HepG2 (cell line): ENCODE results near the gene KCNJ5. TPM values are rescaled to one million over a fixed set of nuclear protein-coding genes. Genes with fewer than 3 reads are reported as not detected.

ENCODE experiments used
- ATAC-seq: fragments of 200-7000 bp; cut with Tn5 transposase; 3 replicates; pipeline ENCODE4 v1.9.1; 2020; ENCODE audit warnings: mild to moderate bottlenecking, moderate library complexity
- BruUV-seq: library from RNA; stranded (reverse); fragments of 400-500 nt; replicated peaks from 2 replicates; lab custom pipeline; 2021; lab: Mats Ljungman, UMichigan
- CTCF ChIA-PET: fragments of 300-600 bp; formaldehyde crosslinking; extraction: SDS; loops from one replicate; lab custom pipeline; 2021; ENCODE audit warnings: low total read pairs, inconsistent platforms, low intra/inter-chr PET ratio; lab: Yijun Ruan, JAX
- POLR2A ChIA-PET: fragments of 350-600 bp; sonication (Branson Sonifier 250); formaldehyde crosslinking; loops from one replicate; lab custom pipeline; 2020; ENCODE audit warnings: antibody characterized with exemption, inconsistent platforms; lab: Yijun Ruan, JAX
- DNase-seq: peaks from one replicate; pipeline ENCODE4 v3.0.0-alpha.2; 2015; ENCODE audit warnings: low spot score
- FAIRE-seq: peaks from 3 replicates; lab custom pipeline; 2011; peaks lifted over from hg19 to GRCh38; lab: Jason Lieb, UNC
- H2AFZ ChIP-seq: one replicate; pipeline ENCODE4 v1.6.1; 2011; ENCODE audit warnings: low read length, inconsistent platforms
- H3K27ac ChIP-seq: fragments of 300-600 bp; 3 replicates; pipeline ENCODE4 v1.8.0; 2011; ENCODE audit warnings: mixed run types, mild to moderate bottlenecking, mixed read lengths, low read length, inconsistent platforms; ENCODE audit not compliant: insufficient read depth; ENCODE audit errors: extremely low read length
- H3K27me3 ChIP-seq, 2 experiments: fragments of 200-600 bp in 1 of 2; 2 replicates in 1 of 2; 3 replicates in 1 of 2; pipeline versions ENCODE4 v1.6.0 to v1.8.0; 2011; ENCODE audit warnings: low read length in 2 of 2, mild to moderate bottlenecking in 2 of 2, moderate library complexity in 2 of 2, inconsistent platforms in 1 of 2; ENCODE audit not compliant: insufficient read depth in 2 of 2, control insufficient read depth in 1 of 2
- H3K36me3 ChIP-seq, 2 experiments: fragments of 200-600 bp in 1 of 2; replicated peaks in 1 of 2; 2 replicates in 1 of 2; 3 replicates in 1 of 2; pipeline versions ENCODE4 v1.5.1 to v1.8.0; 2011; ENCODE audit warnings: low read length in 2 of 2, inconsistent platforms in 1 of 2; ENCODE audit not compliant: insufficient read depth in 2 of 2, control insufficient read depth in 1 of 2
- H3K4me1 ChIP-seq: 2 replicates; pipeline ENCODE4 v1.5.1; 2012; ENCODE audit warnings: low read length, inconsistent platforms; ENCODE audit not compliant: insufficient read depth
- H3K4me2 ChIP-seq: 2 replicates; pipeline ENCODE4 v1.6.0; 2011; ENCODE audit warnings: low read depth, low read length, inconsistent platforms
- H3K4me3 ChIP-seq, 3 experiments: fragments of 200-600 bp in 1 of 3; sonication (generic), shearing (Covaris generic) in 1 of 3; replicated peaks in 1 of 3; 2 replicates each; pipeline ENCODE4 v1.5.1; 2011 to 2016; ENCODE audit warnings: low read length in 3 of 3, inconsistent platforms in 2 of 3, low read depth in 2 of 3, mild to moderate bottlenecking in 2 of 3, control low read depth in 1 of 3, mixed read lengths in 1 of 3; ENCODE audit not compliant: insufficient read depth in 1 of 3
- H3K79me2 ChIP-seq: one replicate; pipeline ENCODE4 v1.6.1; 2011; ENCODE audit warnings: low read length, inconsistent platforms; ENCODE audit not compliant: insufficient read depth
- H3K9ac ChIP-seq: 2 replicates; pipeline ENCODE4 v1.6.0; 2011; ENCODE audit warnings: mild to moderate bottlenecking, low read depth, low read length, inconsistent platforms; ENCODE audit not compliant: insufficient read depth
- H3K9me3 ChIP-seq: 2 replicates; pipeline ENCODE4 v1.5.1; 2012; ENCODE audit warnings: mild to moderate bottlenecking, low read length
- H4K20me1 ChIP-seq: 2 replicates; pipeline ENCODE4 v1.6.0; 2011; ENCODE audit warnings: inconsistent platforms, mild to moderate bottlenecking, low read length, moderate library complexity; ENCODE audit not compliant: insufficient read depth
- CSRNP1 ChIP-seq: sonication (generic); formaldehyde crosslinking; IDR thresholded peaks from 2 replicates; pipeline ENCODE4 v1.8.1; 2023; ENCODE audit warnings: mild to moderate bottlenecking, missing genetic modification reagents
- CTCF ChIP-seq: sonication (generic); formaldehyde crosslinking; IDR thresholded peaks from 2 replicates; pipeline ENCODE4 v1.5.0; 2020; ENCODE audit warnings: mild to moderate bottlenecking, missing genetic modification reagents, moderate library complexity
- FOXO1 ChIP-seq: sonication (generic); formaldehyde crosslinking; IDR thresholded peaks from 2 replicates; pipeline ENCODE4 v1.4.0; 2020; ENCODE audit warnings: missing genetic modification reagents
- GABPA ChIP-seq, 2 experiments: IDR thresholded peaks; 2 replicates each; pipeline ENCODE4 v1.6.1; 2011 to 2016; ENCODE audit warnings: low read depth in 2 of 2, low read length in 1 of 2, missing biosample characterization in 1 of 2, missing genetic modification characterization in 1 of 2
- KLF9 ChIP-seq: IDR thresholded peaks from 2 replicates; pipeline ENCODE4 v1.6.1; 2016; ENCODE audit warnings: low read depth
- MXD3 ChIP-seq: IDR thresholded peaks from 2 replicates; pipeline ENCODE4 v1.6.1; 2016; ENCODE audit warnings: mild to moderate bottlenecking, missing biosample characterization, missing genetic modification reagents
- NR2F1 ChIP-seq, 2 experiments: fragments of 450-650 bp in 1 of 2; formaldehyde crosslinking in 1 of 2; IDR thresholded peaks; 2 replicates each; pipeline versions ENCODE4 v1.5.0 to v1.6.1; 2016 to 2020; ENCODE audit warnings: mild to moderate bottlenecking in 1 of 2, missing compliant biosample characterization in 1 of 2, missing genetic modification reagents in 1 of 2, moderate library complexity in 1 of 2
- PLSCR1 ChIP-seq: sonication (generic); formaldehyde crosslinking; IDR thresholded peaks from 2 replicates; pipeline ENCODE4 v1.5.0; 2020; ENCODE audit warnings: missing genetic modification reagents, mild to moderate bottlenecking, borderline replicate concordance
- SMARCC2 ChIP-seq: fragments of 450-650 bp; IDR thresholded peaks from 2 replicates; pipeline ENCODE4 v1.6.1; 2017; ENCODE audit warnings: antibody characterized with exemption, mild to moderate bottlenecking
- SSRP1 ChIP-seq: IDR thresholded peaks from 2 replicates; pipeline ENCODE4 v1.6.1; 2016; ENCODE audit warnings: control low read depth
- TAF1 ChIP-seq: sonication (generic); formaldehyde crosslinking; IDR thresholded peaks from 2 replicates; pipeline ENCODE4 v1.4.0; 2020; ENCODE audit warnings: missing genetic modification reagents
- ZFP62 ChIP-seq: sonication (generic); formaldehyde crosslinking; IDR thresholded peaks from 2 replicates; pipeline ENCODE4 v1.4.0; 2020; ENCODE audit warnings: missing genetic modification reagents
- ZNF234 ChIP-seq: sonication (generic); formaldehyde crosslinking; conservative IDR thresholded peaks from 2 replicates; pipeline ENCODE4 v1.5.1; 2020; ENCODE audit warnings: mild to moderate bottlenecking, missing genetic modification reagents
- ZNF562 ChIP-seq: sonication (generic); formaldehyde crosslinking; IDR thresholded peaks from 2 replicates; pipeline ENCODE4 v1.8.0; 2022; ENCODE audit warnings: missing genetic modification reagents, borderline replicate concordance
- ZNF580 ChIP-seq: IDR thresholded peaks from 2 replicates; pipeline ENCODE4 v1.6.1; 2016; ENCODE audit warnings: low read depth, borderline replicate concordance
- ZNF660 ChIP-seq: sonication (generic); formaldehyde crosslinking; IDR thresholded peaks from 2 replicates; pipeline ENCODE4 v1.5.1; 2020; ENCODE audit warnings: mild to moderate bottlenecking, low read depth, missing genetic modification reagents, borderline replicate concordance
- ZNF724P ChIP-seq: sonication (generic); formaldehyde crosslinking; IDR thresholded peaks from 2 replicates; pipeline ENCODE4 v1.8.0; 2022; ENCODE audit warnings: missing genetic modification reagents, borderline replicate concordance
- ZNF768 ChIP-seq: sonication (generic); formaldehyde crosslinking; IDR thresholded peaks from 2 replicates; pipeline ENCODE4 v1.4.0; 2020; ENCODE audit warnings: missing genetic modification reagents
- WGBS: methylation state at CpG from one replicate; pipeline ENCODE4 v1.1.6; 2017; ENCODE audit warnings: low lambda C conversion rate; 5-methylcytosine and 5-hydroxymethylcytosine counted together
- in situ Hi-C: cut with HindIII; loops from 2 replicates; pipeline ENCODE4 v1.10.0; 2017; ENCODE audit warnings: low pct_unique_long_range_greater_than_20kb; ENCODE audit not compliant: extremely low pct_ligation_motif_present
- intact Hi-C: fragments of 100-400 bp; cut with micrococcal nuclease; formaldehyde crosslinking; loops from one replicate; pipeline ENCODE4 v1.10.0; 2022; ENCODE audit not compliant: unreplicated experiment
- polyA plus RNA-seq, 8 experiments: library from polyadenylated mRNA; depleted of rRNA in 3 of 8; stranded (reverse) in 7 of 8; unstranded in 1 of 8; fragments of >200 nt; fragmentation: Illumina TruSeq in 4 of 8; extraction: Trizol in 4 of 8; gene quantifications; 2 replicates each; pipeline versions ENCODE4 v1.2.1 to v1.2.3, GENCODE V29; 2011 to 2016; ENCODE audit warnings: low read depth in 4 of 8, missing spikeins in 1 of 8, mixed read lengths in 1 of 8; ENCODE audit not compliant: insufficient read depth in 1 of 8
- total RNA-seq, 5 experiments: library from RNA; depleted of rRNA; stranded (reverse); fragments of >200 nt; fragmentation: Illumina TruSeq; extraction: Trizol; gene quantifications; 2 replicates each; pipeline ENCODE4 v1.2.3, GENCODE V29; 2016; ENCODE audit warnings: low read depth in 1 of 5

Gene KCNJ5
- total and polyA plus RNA-seq, 2 of the 13 experiments (the other 11 are each of a cell fraction or from before 2014, with no cell fraction given), result not detected

- no TSS peak for BruUV-seq
- H3K9ac ChIP-seq, result no peak overlapping the region
- no peaks in the 10 kb centered on the region for H3K79me2 ChIP-seq
- no peaks in the 10 kb centered on the region for H4K20me1 ChIP-seq
- ATAC-seq, result no peak
- H3K36me3 ChIP-seq, result no peaks in the 10 kb centered on the region
- DNase-seq, result no peak
- no peak for FAIRE-seq
- intact Hi-C loops (no loop called here), in situ Hi-C loops (no loop called here)
- ChIA-PET POLR2A (no interaction called here), CTCF (no interaction called here)
- no peaks in the 10 kb centered on the region for H3K4me1 ChIP-seq
- 5% methylated on average over 2 of the region's 2 CpGs for WGBS
- H3K27ac ChIP-seq, result no peak overlapping the region
- no peak overlapping the region for H2AFZ ChIP-seq
- TF ChIP-seq TAF1, result no peak
- TF ChIP-seq SMARCC2, result no peak
- no peak for TF ChIP-seq MXD3 (CRISPR knock-in tag)
- TF ChIP-seq SSRP1, result no peak
- no peak for TF ChIP-seq NR2F1 (CRISPR knock-in tag; IDR thresholded peaks at IDR 0.05)
- no peak for TF ChIP-seq ZFP62 (CRISPR knock-in tag)
- no peak for TF ChIP-seq CTCF (CRISPR knock-in tag)
- TF ChIP-seq FOXO1 (CRISPR knock-in tag), result no peak
- TF ChIP-seq ZNF660 (CRISPR knock-in tag), result no peak
- no peak for TF ChIP-seq GABPA (IDR thresholded peaks at IDR 0.05; ENCODE audit: low read depth, low read length)
- TF ChIP-seq GABPA (CRISPR knock-in tag; IDR thresholded peaks at IDR 0.05; ENCODE audit: low read depth), result no peak
- no peak for TF ChIP-seq KLF9
- TF ChIP-seq ZNF768 (CRISPR knock-in tag), result no peak
- no peak for TF ChIP-seq ZNF234
- no peak for TF ChIP-seq ZNF580 (CRISPR knock-in tag)
- no peak for TF ChIP-seq CSRNP1
- TF ChIP-seq PLSCR1, result no peak
- TF ChIP-seq ZNF562 (CRISPR knock-in tag), result no peak
- TF ChIP-seq ZNF724P (CRISPR knock-in tag), result no peak
- H3K9me3 ChIP-seq, result no peaks in the 10 kb centered on the region
- no peak overlapping the region for H3K4me2 ChIP-seq
- H3K4me3 ChIP-seq, result no peak overlapping the region
- peaks cover 5 to 21% of the 10 kb centered on the region in 2 experiments; a peak in 3 of 5 replicates for H3K27me3 ChIP-seq
These were observed 55.5 kb downstream of the KCNJ5 start for GRCh38 chr11:128946648-128947047.
